Activated gamma-delta T cell treated with Interleukin-2 at 50 U/mL for 16 hours (primary cell): Measurements from ENCODE around the gene YES1.
A peak's percentile ranks its signal among the peaks of the same experiment; 100 is the strongest.
"Not testable (repeated sequence)": the region's sequence is repeated elsewhere in the genome, so short reads cannot be mapped to it uniquely, and the experiment has no call there.

ENCODE experiments used
- DNase-seq: peaks from one replicate; pipeline ENCODE4 v3.0.0-alpha.2; 2020

The YES1 gene

GRCh38 chr18:820591-821165 is 8.6 kb upstream of the YES1 start:
- DNase-seq, result no peak

GRCh38 chr18:816869-817268 is 4.8 kb upstream of the YES1 start:
- DNase-seq, result no peak

- no peak for DNase-seq
These were observed 4.1 kb upstream of the YES1 start for GRCh38 chr18:816088-816653.

- no peak for DNase-seq
These were observed 3.3 kb upstream of the YES1 start for GRCh38 chr18:815353-815752.

- DNase-seq, result no peak
These were observed 2.5 kb upstream of the YES1 start for GRCh38 chr18:814300-815084.

GRCh38 chr18:813172-814071 is 1.4 kb upstream of the YES1 start:
- no peak for DNase-seq

GRCh38 chr18:812376-813171 is 532 bp upstream of the YES1 start:
- DNase-seq, result peak; percentile 76

GRCh38 chr18:811182-811891 is 705 bp downstream of the YES1 start:
- DNase-seq, result no peak

- DNase-seq, result no peak
These were observed 1.9 kb downstream of the YES1 start for GRCh38 chr18:809985-810642.

GRCh38 chr18:809228-809627 is 2.8 kb downstream of the YES1 start:
- DNase-seq, result not testable (repeated sequence)

GRCh38 chr18:808502-808901 is 3.5 kb downstream of the YES1 start:
- DNase-seq, result no peak

GRCh38 chr18:808086-808485 is 4.0 kb downstream of the YES1 start:
- no peak for DNase-seq

- DNase-seq, result no peak
These were observed 6.3 kb downstream of the YES1 start for GRCh38 chr18:805755-806110.

- DNase-seq, result no peak
These were observed 6.9 kb downstream of the YES1 start for GRCh38 chr18:805008-805754.

- no peak for DNase-seq
These were observed 10.9 kb downstream of the YES1 start for GRCh38 chr18:801137-801536.

GRCh38 chr18:799943-800342 is 12.1 kb downstream of the YES1 start:
- DNase-seq, result no peak

- DNase-seq, result not testable (repeated sequence)
These were observed 16.7 kb downstream of the YES1 start for GRCh38 chr18:795383-795782.

- DNase-seq, result no peak
These were observed 22.6 kb downstream of the YES1 start for GRCh38 chr18:789397-789796.

GRCh38 chr18:785242-785641 is 26.8 kb downstream of the YES1 start:
- DNase-seq, result no peak

- no peak for DNase-seq
These were observed 27.4 kb downstream of the YES1 start for GRCh38 chr18:784470-785172.
